SHP77 (cell line): Measurements from ENCODE around the gene PEDS1.
"Not testable (repeated sequence)": the region's sequence is repeated elsewhere in the genome, so short reads cannot be mapped to it uniquely, and the experiment has no call there.

Experiments
- DNase-seq, 2 experiments: peaks; one replicate each; lab custom pipeline; 2025; lab: John Stamatoyannopoulos, UW

Gene PEDS1

DNA sequence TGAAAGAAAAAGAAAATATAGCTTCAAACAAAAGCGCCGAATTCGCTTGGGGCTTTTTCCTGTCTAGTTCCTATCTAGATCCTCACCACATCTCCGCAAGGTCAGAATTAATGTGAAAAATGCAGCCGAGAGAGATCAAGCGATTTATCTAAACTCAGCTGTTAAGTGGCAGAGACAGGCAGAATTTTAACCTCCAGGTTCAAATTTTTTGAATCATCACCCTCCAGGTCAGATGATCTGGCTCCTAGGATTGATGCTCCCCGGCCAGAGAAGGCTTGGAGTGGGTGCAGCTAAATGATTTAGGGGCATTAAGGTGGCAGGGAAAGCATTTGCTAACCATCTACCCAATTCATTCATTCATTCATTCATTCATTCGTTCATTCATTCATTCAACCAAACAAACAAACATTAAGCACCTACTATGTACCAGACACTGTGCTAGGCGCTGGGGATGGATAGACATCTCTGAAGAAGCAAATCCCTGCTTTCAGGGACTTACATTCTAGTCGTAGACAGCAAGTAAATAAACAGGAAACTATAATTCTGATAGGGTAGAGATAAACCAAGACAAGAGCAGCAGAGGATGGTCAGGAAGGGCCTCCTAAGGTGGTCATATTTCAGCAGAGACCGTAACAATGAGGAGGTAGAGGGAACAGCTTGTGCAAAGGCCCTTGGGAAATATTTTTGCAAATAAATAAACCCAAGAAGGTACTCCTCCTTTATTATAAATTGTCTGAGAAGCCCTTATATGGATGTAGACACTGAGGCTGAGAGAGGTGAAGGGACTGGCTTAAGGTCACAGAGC is 39.9 kb downstream of the PEDS1 start:
- no peak for DNase-seq

DNA sequence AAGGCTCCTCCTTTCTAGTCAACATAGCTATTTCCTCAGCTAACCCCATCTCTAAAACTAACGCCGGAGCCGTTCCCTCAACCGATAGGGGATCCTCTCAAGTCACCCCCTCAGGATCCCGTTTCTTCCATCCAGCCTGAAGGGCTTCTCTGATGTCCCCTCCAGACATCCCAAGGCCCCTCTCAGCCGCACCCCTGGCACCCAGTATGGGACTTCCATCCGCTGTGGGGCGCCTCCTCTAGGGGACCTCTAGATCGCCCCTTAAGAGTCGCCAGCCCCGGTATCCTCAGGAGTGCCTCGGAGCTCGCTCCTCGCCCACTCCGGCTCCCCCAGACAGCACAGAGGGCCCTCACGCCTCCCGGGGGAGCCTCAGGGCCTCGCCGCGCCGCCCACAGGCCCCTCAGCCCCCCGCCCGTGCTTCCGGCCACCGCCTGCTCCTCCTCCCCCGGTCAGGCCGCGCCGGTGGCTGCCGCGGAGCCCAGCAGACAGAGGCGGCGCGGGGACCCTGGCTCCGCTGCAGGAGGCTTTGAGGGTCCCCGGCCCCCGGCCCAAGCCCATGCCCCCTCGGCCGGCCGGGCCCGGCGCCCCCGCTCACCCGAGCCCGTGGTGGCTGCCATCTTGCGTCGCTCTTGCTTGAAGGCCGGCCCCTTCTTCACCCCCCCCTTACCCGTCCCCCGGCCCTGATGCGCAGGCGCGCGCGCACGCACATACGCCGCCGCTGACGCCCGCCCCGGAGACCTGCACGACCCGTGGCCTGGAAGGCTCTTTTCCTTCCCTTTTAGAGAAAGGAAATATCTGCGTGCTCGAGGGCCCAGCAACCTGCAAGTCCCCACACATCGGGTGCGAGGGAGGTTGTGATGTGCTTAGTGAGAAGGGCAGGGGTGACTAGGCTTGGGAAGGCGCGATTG is 40.8 kb downstream of the PEDS1 start, which contains the start of gene UBE2V1:
Gene UBE2V1 (minus strand): TSS at position 639 of the 908 bp plus-strand sequence. CDS start 22 bp downstream, at position 617.
- peak; percentile 82 to 87 for DNase-seq

- DNase-seq: no peak
Observed at GRCh38 chr20:50111829-50112495, 41.6 kb downstream of the PEDS1 start.

GRCh38 chr20:50111120-50111828 is 42.2 kb downstream of the PEDS1 start:
- DNase-seq: no peak

DNA sequence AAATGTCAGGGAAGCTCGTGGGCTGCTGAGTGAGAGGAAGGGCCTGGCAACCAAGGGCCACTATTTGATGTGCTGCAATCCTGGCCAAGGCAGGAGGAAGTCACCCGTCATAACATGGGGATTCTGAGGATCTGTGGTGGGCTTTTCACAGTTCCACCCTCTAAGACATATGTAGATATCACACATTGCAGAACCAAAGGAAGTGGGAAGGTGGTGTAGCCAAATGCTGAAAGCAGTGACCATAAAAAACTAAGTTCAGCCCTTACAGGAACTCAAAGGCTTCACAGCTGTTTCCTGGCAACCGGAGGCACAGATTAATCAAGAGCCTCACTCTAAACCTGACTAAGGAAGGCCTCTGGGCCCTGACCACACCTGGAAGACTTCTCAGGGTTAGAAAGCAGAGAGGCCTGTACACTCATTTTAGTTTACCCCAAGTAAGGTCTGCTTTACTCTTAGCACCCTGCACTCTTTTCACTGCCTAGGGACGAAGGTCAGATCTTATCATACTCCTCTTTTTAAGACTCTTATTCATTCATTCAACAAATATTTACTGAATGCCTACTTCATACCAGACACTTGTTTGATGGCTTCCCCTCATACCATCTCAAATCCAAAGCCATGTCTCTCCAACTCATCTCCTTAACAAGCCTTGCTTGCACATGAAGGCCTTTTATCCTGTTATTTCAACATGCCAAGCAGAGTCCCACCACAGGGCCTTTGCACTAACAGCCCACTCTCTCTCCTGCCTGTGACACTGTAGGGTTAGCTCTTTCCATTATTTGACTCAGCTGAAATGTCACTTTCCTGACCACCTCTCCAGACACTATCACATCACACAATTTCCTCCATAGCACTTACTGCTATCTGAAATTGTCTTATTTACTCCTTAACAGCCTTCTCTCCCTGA is 43.1 kb downstream of the PEDS1 start:
- DNase-seq: no peak

GRCh38 chr20:50108556-50109235 is 44.8 kb downstream of the PEDS1 start:
- no peak for DNase-seq

GRCh38 chr20:50107796-50108331 is 45.7 kb downstream of the PEDS1 start:
- no peak for DNase-seq

DNA sequence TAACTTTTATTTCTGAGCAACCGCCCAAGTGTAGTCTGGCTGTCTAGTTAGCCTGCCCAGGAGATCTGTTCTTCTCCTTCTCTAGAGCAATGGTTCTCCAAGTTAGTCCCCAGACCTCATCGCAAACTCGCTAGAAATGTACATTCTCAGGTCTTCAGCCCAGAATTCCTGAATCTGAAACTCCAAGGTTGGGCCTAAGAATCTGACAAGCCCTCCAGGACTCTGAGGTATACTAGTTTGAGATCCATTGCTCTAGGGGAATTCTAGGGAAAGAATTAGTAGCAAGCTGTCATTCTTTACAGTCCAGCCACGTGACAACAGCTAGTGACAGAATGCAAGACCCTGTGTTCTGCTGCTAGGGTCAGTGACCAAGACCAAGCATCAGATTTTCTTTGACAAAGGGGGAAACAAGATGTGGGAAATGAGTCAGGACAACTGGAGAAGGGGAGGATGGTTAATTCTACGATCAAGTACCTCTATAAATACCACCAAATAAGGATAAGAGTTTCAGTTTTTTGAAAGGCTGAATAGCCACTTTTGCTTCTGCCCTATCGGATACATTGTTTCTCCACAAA is 46.4 kb downstream of the PEDS1 start:
- DNase-seq: no peak

- not testable (repeated sequence) for DNase-seq
Observed at GRCh38 chr20:50106669-50107068, 46.9 kb downstream of the PEDS1 start.
